Measurements from ENCODE around the gene WBP2NL.

Gene WBP2NL

GRCh38 chr22:42007922-42008321, 9.3 kb downstream of the WBP2NL start:
- no peak for TF ChIP-seq CTCF (conservative IDR thresholded peaks at IDR 0.05; ENCODE audit: low read depth, low read length)
- no peak overlapping the region for H3K4me3 ChIP-seq (ENCODE audit: low read depth, low read length)
- DNase-seq (ENCODE audit: low read depth): no peak

- no peak for DNase-seq (ENCODE audit: low read depth)
- TF ChIP-seq CTCF (conservative IDR thresholded peaks at IDR 0.05; ENCODE audit: low read depth, low read length): no peak
- H3K4me3 ChIP-seq (ENCODE audit: low read depth, low read length): no peak overlapping the region
These were observed 12.2 kb downstream of the WBP2NL start for GRCh38 chr22:42010778-42011177.

GRCh38 chr22:42013385-42013784, 14.8 kb downstream of the WBP2NL start:
- no peak for TF ChIP-seq CTCF (conservative IDR thresholded peaks at IDR 0.05; ENCODE audit: low read depth, low read length)
- no peak overlapping the region for H3K4me3 ChIP-seq (ENCODE audit: low read depth, low read length)
- DNase-seq (ENCODE audit: low read depth): no peak

GRCh38 chr22:42016111-42016510, 17.5 kb downstream of the WBP2NL start:
- H3K4me3 ChIP-seq (ENCODE audit: low read depth, low read length): no peak overlapping the region
- DNase-seq (ENCODE audit: low read depth): no peak
- no peak for TF ChIP-seq CTCF (conservative IDR thresholded peaks at IDR 0.05; ENCODE audit: low read depth, low read length)

- H3K4me3 ChIP-seq (ENCODE audit: low read depth, low read length): no peak overlapping the region
- DNase-seq (ENCODE audit: low read depth): no peak
- no peak for TF ChIP-seq CTCF (conservative IDR thresholded peaks at IDR 0.05; ENCODE audit: low read depth, low read length)
These were observed 19.6 kb downstream of the WBP2NL start for GRCh38 chr22:42018224-42018623.

- no peak for DNase-seq (ENCODE audit: low read depth)
- no peak overlapping the region for H3K4me3 ChIP-seq (ENCODE audit: low read depth, low read length)
- no peak for TF ChIP-seq CTCF (conservative IDR thresholded peaks at IDR 0.05; ENCODE audit: low read depth, low read length)
These were observed 23.0 kb downstream of the WBP2NL start for GRCh38 chr22:42021571-42021970.

- TF ChIP-seq CTCF (conservative IDR thresholded peaks at IDR 0.05; ENCODE audit: low read depth, low read length): no peak
- no peak for DNase-seq (ENCODE audit: low read depth)
- no peak overlapping the region for H3K4me3 ChIP-seq (ENCODE audit: low read depth, low read length)
These were observed 23.7 kb downstream of the WBP2NL start for GRCh38 chr22:42022162-42022847.
